Measurements from ENCODE around the gene RGL2. TPM values are rescaled to one million over a fixed set of nuclear protein-coding genes. Genes with fewer than 3 reads are reported as not detected.

The RGL2 gene
- total and polyA plus RNA-seq, 10 of the 15 experiments (the other 5 are each of a cell fraction or from before 2014, with no cell fraction given): 0.84 to 21.2 (median 6.8) TPM

DNA sequence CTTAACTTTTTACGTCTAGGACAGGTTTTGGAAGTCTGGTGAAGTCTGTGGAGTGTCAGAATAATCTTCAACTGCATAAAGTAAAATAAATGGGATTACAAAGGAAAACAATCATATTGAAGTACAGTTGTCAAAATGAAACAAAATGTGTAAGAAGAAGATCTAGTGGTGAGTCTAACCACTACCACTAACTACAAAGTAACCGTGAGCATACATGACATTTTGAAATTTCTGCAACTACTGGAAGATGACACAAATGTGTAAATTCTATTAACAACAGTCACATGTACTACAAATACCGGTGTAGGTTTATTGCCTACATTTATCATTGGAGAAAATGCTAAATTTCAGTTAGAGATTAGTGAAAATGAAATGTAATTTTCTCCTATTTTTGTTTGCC is 56.8 kb downstream of the RGL2 start:
- no peaks in the 10 kb centered on the region for H4K20me1 ChIP-seq (ENCODE audit: control insufficient read depth, insufficient read depth)
- H3K9me3 ChIP-seq (replicated peaks; ENCODE audit: control insufficient read depth, insufficient read depth, low read length): no peaks in the 10 kb centered on the region
- DNase-seq (ENCODE audit: low read depth, low spot score): no peak
- SMC1A ChIA-PET (ENCODE audit: uncharacterized antibody, unreplicated experiment): no interaction called here
- H3K79me2 ChIP-seq (ENCODE audit: control insufficient read depth, insufficient read depth, low read length): no peaks in the 10 kb centered on the region
- H2AFZ ChIP-seq (ENCODE audit: control insufficient read depth, low read depth, low read length): no peak overlapping the region
- H3K4me2 ChIP-seq (ENCODE audit: control insufficient read depth, insufficient read depth): no peak overlapping the region
- H3K4me1 ChIP-seq (ENCODE audit: control insufficient read depth, insufficient read depth, low read length): no peaks in the 10 kb centered on the region
- peak; percentile 65 for ATAC-seq
- RAD21 ChIA-PET (ENCODE audit: unreplicated experiment): no interaction called here
- H3K4me3 ChIP-seq: no peak overlapping the region
- peak; percentile 92 for FAIRE-seq
- no peaks in the 10 kb centered on the region; a peak in 1 of 4 replicates for H3K27me3 ChIP-seq (replicated peaks in 1 of 2; ENCODE audit: control insufficient read depth in 2 of 2, insufficient read depth in 2 of 2, low read length in 1 of 2)
- CTCF ChIA-PET: no interaction called here
- intact Hi-C loops (cut with micrococcal nuclease; ENCODE audit: unreplicated experiment): no loop called here
- POLR2A ChIA-PET: no interaction called here
- no peak overlapping the region for H3K9ac ChIP-seq (ENCODE audit: control insufficient read depth, insufficient read depth, low read length)
- H3K27ac ChIP-seq (ENCODE audit: control insufficient read depth, insufficient read depth): no peak overlapping the region
- WGBS (ENCODE audit: insufficient coverage, insufficient replicate concordance, low lambda C conversion rate, missing lambda C conversion rate): 3% methylated on average over 3 of the region's 3 CpGs
- H3K36me3 ChIP-seq (ENCODE audit: control insufficient read depth in 2 of 2, insufficient read depth in 2 of 2, low read length in 1 of 2): no peaks in the 10 kb centered on the region
- BruUV-seq (replicated peaks): no TSS peak
- TF ChIP-seq JUNB (IDR thresholded peaks at IDR 0.05): peak; percentile 38
- TF ChIP-seq BHLHE40 (IDR thresholded peaks at IDR 0.05; ENCODE audit: borderline replicate concordance in 1 of 2, low read depth in 2 of 2, low read length in 1 of 2): peak in 1 of 2 experiments; percentile 14; a peak in 1 of 4 replicates
- TF ChIP-seq, protein P1, sequence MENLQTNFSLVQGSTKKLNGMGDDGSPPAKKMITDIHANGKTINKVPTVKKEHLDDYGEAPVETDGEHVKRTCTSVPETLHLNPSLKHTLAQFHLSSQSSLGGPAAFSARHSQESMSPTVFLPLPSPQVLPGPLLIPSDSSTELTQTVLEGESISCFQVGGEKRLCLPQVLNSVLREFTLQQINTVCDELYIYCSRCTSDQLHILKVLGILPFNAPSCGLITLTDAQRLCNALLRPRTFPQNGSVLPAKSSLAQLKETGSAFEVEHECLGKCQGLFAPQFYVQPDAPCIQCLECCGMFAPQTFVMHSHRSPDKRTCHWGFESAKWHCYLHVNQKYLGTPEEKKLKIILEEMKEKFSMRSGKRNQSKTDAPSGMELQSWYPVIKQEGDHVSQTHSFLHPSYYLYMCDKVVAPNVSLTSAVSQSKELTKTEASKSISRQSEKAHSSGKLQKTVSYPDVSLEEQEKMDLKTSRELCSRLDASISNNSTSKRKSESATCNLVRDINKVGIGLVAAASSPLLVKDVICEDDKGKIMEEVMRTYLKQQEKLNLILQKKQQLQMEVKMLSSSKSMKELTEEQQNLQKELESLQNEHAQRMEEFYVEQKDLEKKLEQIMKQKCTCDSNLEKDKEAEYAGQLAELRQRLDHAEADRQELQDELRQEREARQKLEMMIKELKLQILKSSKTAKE (IDR thresholded peaks at IDR 0.05; ENCODE audit: low read depth, poor library complexity, severe bottlenecking): no peak
- no peak for TF ChIP-seq ESRRA (IDR thresholded peaks at IDR 0.05; ENCODE audit: low read length)
- no peak for TF ChIP-seq SMC3 (IDR thresholded peaks at IDR 0.05; ENCODE audit: borderline replicate concordance, low read length)
- no peak for TF ChIP-seq KLF5 (IDR thresholded peaks at IDR 0.05; ENCODE audit: partially characterized antibody)
- TF ChIP-seq NBN (IDR thresholded peaks at IDR 0.05): no peak
- TF ChIP-seq ZNF622 (IDR thresholded peaks at IDR 0.05): no peak
- TF ChIP-seq SIX5 (IDR thresholded peaks at IDR 0.05; ENCODE audit: low read depth, low read length, severe bottlenecking): no peak
- TF ChIP-seq CHD4 (IDR thresholded peaks at IDR 0.05): no peak
- no peak for TF ChIP-seq GABPA (IDR thresholded peaks at IDR 0.05; ENCODE audit: low read depth)
- TF ChIP-seq FOXK2 (IDR thresholded peaks at IDR 0.05): no peak
- TF ChIP-seq RUNX3 (IDR thresholded peaks at IDR 0.05; ENCODE audit: low read length): peak; percentile 39; the same call in 1 of the 2 replicates
- in situ Hi-C loops (cut with MboI): no loop called here

Small RNA genes lying within 50 kb of the gene (microRNA-seq; reads per million reads assigned to microRNA genes)
- not detected for gene MIR6834
- not detected for gene MIR6873

Other genes with a start within 250 kb of the RGL2 start
Only the 7 nearest of the 20 such genes appear.
- 6,753 and 7,288 TPM in 2 replicates for gene RPS18, start 26.9 kb downstream of the RGL2 start, total RNA-seq (2014; rRNA removed)
- gene RPS18, start 26.9 kb downstream of the RGL2 start, total RNA-seq (2014; rRNA removed; fragmentation: Illumina TruSeq; extraction: Trizol): 7,180 and 7,566 TPM in 2 replicates
- 5,526 and 5,774 TPM in 2 replicates for gene RPS18, start 26.9 kb downstream of the RGL2 start, total RNA-seq (2021)
- gene RPS18, start 26.9 kb downstream of the RGL2 start, polyA plus RNA-seq (2011; rRNA removed): 8,077 and 9,878 TPM in 2 replicates
- gene RPS18, start 26.9 kb downstream of the RGL2 start, polyA plus RNA-seq (2014; fragmentation: Illumina TruSeq; extraction: Trizol): 7,632 and 8,884 TPM in 2 replicates
- over 10,000 TPM; 17,270 to 20,828 TPM for gene RPS18, start 26.9 kb downstream of the RGL2 start, polyA plus RNA-seq (2014; fragmentation: Nextera tagmentation; extraction: Ambion mirVana)
- gene RPS18, start 26.9 kb downstream of the RGL2 start, polyA plus RNA-seq (2014; rRNA removed): 9,185 and 10,303 TPM in 2 replicates
- gene RPS18, start 26.9 kb downstream of the RGL2 start, polyA plus RNA-seq (2016; fragmentation: Nextera tagmentation; extraction: Ambion mirVana): 1,000 to 10,000 TPM; 4,228 to 4,318 TPM
- gene B3GALT4, start 21.8 kb downstream of the RGL2 start, total RNA-seq (2014; rRNA removed): 6.8 and 8.2 TPM in 2 replicates
- 2.8 and 2.9 TPM in 2 replicates for gene B3GALT4, start 21.8 kb downstream of the RGL2 start, total RNA-seq (2014; rRNA removed; fragmentation: Illumina TruSeq; extraction: Trizol)
- gene B3GALT4, start 21.8 kb downstream of the RGL2 start, total RNA-seq (2021): 6.2 and 6.5 TPM in 2 replicates
- gene B3GALT4, start 21.8 kb downstream of the RGL2 start, polyA plus RNA-seq (2011; rRNA removed): 1.0 and 1.8 TPM in 2 replicates
- 0.33 and 0.98 TPM in 2 replicates for gene B3GALT4, start 21.8 kb downstream of the RGL2 start, polyA plus RNA-seq (2014; fragmentation: Illumina TruSeq; extraction: Trizol)
- gene B3GALT4, start 21.8 kb downstream of the RGL2 start, polyA plus RNA-seq (2014; fragmentation: Nextera tagmentation; extraction: Ambion mirVana): under 1 TPM; 0.27 to 0.37 TPM
- gene B3GALT4, start 21.8 kb downstream of the RGL2 start, polyA plus RNA-seq (2014; rRNA removed): 4.6 and 5.1 TPM in 2 replicates
- 1 to 10 TPM; 2.4 to 3.8 TPM for gene B3GALT4, start 21.8 kb downstream of the RGL2 start, polyA plus RNA-seq (2016; fragmentation: Nextera tagmentation; extraction: Ambion mirVana)
- gene WDR46, start 9.7 kb downstream of the RGL2 start, total RNA-seq (2014; rRNA removed): 82.7 and 98.4 TPM in 2 replicates
- gene WDR46, start 9.7 kb downstream of the RGL2 start, total RNA-seq (2014; rRNA removed; fragmentation: Illumina TruSeq; extraction: Trizol): 93.9 and 98.0 TPM in 2 replicates
- 90.4 and 96.4 TPM in 2 replicates for gene WDR46, start 9.7 kb downstream of the RGL2 start, total RNA-seq (2021)
- 31.7 and 50.0 TPM in 2 replicates for gene WDR46, start 9.7 kb downstream of the RGL2 start, polyA plus RNA-seq (2011; rRNA removed)
- gene WDR46, start 9.7 kb downstream of the RGL2 start, polyA plus RNA-seq (2014; fragmentation: Illumina TruSeq; extraction: Trizol): 58.9 and 66.9 TPM in 2 replicates
- 10 to 100 TPM; 10.1 to 23.5 TPM for gene WDR46, start 9.7 kb downstream of the RGL2 start, polyA plus RNA-seq (2014; fragmentation: Nextera tagmentation; extraction: Ambion mirVana)
- 75.5 and 88.6 TPM in 2 replicates for gene WDR46, start 9.7 kb downstream of the RGL2 start, polyA plus RNA-seq (2014; rRNA removed)
- 100 to 1,000 TPM; 134 to 147 TPM for gene WDR46, start 9.7 kb downstream of the RGL2 start, polyA plus RNA-seq (2016; fragmentation: Nextera tagmentation; extraction: Ambion mirVana)
- 110 and 131 TPM in 2 replicates for gene PFDN6, start 9.3 kb downstream of the RGL2 start, total RNA-seq (2014; rRNA removed)
- 134 and 141 TPM in 2 replicates for gene PFDN6, start 9.3 kb downstream of the RGL2 start, total RNA-seq (2014; rRNA removed; fragmentation: Illumina TruSeq; extraction: Trizol)
- 87.8 and 91.8 TPM in 2 replicates for gene PFDN6, start 9.3 kb downstream of the RGL2 start, total RNA-seq (2021)
- gene PFDN6, start 9.3 kb downstream of the RGL2 start, polyA plus RNA-seq (2011; rRNA removed): 73.4 and 83.5 TPM in 2 replicates
- 168 and 182 TPM in 2 replicates for gene PFDN6, start 9.3 kb downstream of the RGL2 start, polyA plus RNA-seq (2014; fragmentation: Illumina TruSeq; extraction: Trizol)
- gene PFDN6, start 9.3 kb downstream of the RGL2 start, polyA plus RNA-seq (2014; fragmentation: Nextera tagmentation; extraction: Ambion mirVana): 1 to 10 TPM; 3.1 to 5.7 TPM
- gene PFDN6, start 9.3 kb downstream of the RGL2 start, polyA plus RNA-seq (2014; rRNA removed): 164 and 165 TPM in 2 replicates
- gene PFDN6, start 9.3 kb downstream of the RGL2 start, polyA plus RNA-seq (2016; fragmentation: Nextera tagmentation; extraction: Ambion mirVana): 10 to 100 TPM; 27.7 to 35.7 TPM
- 107 and 118 TPM in 2 replicates for gene TAPBP, start 15.1 kb upstream of the RGL2 start, total RNA-seq (2014; rRNA removed)
- gene TAPBP, start 15.1 kb upstream of the RGL2 start, total RNA-seq (2014; rRNA removed; fragmentation: Illumina TruSeq; extraction: Trizol): 44.0 and 46.7 TPM in 2 replicates
- gene TAPBP, start 15.1 kb upstream of the RGL2 start, total RNA-seq (2021): 210 and 219 TPM in 2 replicates
- gene TAPBP, start 15.1 kb upstream of the RGL2 start, polyA plus RNA-seq (2011; rRNA removed): 20.7 and 40.7 TPM in 2 replicates
- gene TAPBP, start 15.1 kb upstream of the RGL2 start, polyA plus RNA-seq (2014; fragmentation: Illumina TruSeq; extraction: Trizol): 35.4 and 49.4 TPM in 2 replicates
- 10 to 100 TPM; 14.6 to 30.0 TPM for gene TAPBP, start 15.1 kb upstream of the RGL2 start, polyA plus RNA-seq (2014; fragmentation: Nextera tagmentation; extraction: Ambion mirVana)
- 108 and 138 TPM in 2 replicates for gene TAPBP, start 15.1 kb upstream of the RGL2 start, polyA plus RNA-seq (2014; rRNA removed)
- gene TAPBP, start 15.1 kb upstream of the RGL2 start, polyA plus RNA-seq (2016; fragmentation: Nextera tagmentation; extraction: Ambion mirVana): 100 to 1,000 TPM; 107 TPM
- gene ZBTB22, start 18.8 kb upstream of the RGL2 start, total RNA-seq (2014; rRNA removed): 8.9 and 9.3 TPM in 2 replicates
- gene ZBTB22, start 18.8 kb upstream of the RGL2 start, total RNA-seq (2014; rRNA removed; fragmentation: Illumina TruSeq; extraction: Trizol): 5.9 and 6.2 TPM in 2 replicates
- gene ZBTB22, start 18.8 kb upstream of the RGL2 start, total RNA-seq (2021): 9.7 and 12.0 TPM in 2 replicates
- 3.2 and 5.1 TPM in 2 replicates for gene ZBTB22, start 18.8 kb upstream of the RGL2 start, polyA plus RNA-seq (2011; rRNA removed)
- 3.8 and 4.4 TPM in 2 replicates for gene ZBTB22, start 18.8 kb upstream of the RGL2 start, polyA plus RNA-seq (2014; fragmentation: Illumina TruSeq; extraction: Trizol)
- gene ZBTB22, start 18.8 kb upstream of the RGL2 start, polyA plus RNA-seq (2014; fragmentation: Nextera tagmentation; extraction: Ambion mirVana): under 1 TPM; 0.11 to 0.62 TPM
- gene ZBTB22, start 18.8 kb upstream of the RGL2 start, polyA plus RNA-seq (2014; rRNA removed): 9.8 and 9.9 TPM in 2 replicates
- 1 to 10 TPM; 4.1 to 4.5 TPM for gene ZBTB22, start 18.8 kb upstream of the RGL2 start, polyA plus RNA-seq (2016; fragmentation: Nextera tagmentation; extraction: Ambion mirVana)
- 57.0 and 65.9 TPM in 2 replicates for gene DAXX, start 24.0 kb upstream of the RGL2 start, total RNA-seq (2014; rRNA removed)
- gene DAXX, start 24.0 kb upstream of the RGL2 start, total RNA-seq (2014; rRNA removed; fragmentation: Illumina TruSeq; extraction: Trizol): 43.6 and 49.6 TPM in 2 replicates
- 55.8 and 57.6 TPM in 2 replicates for gene DAXX, start 24.0 kb upstream of the RGL2 start, total RNA-seq (2021)
- 13.0 and 24.2 TPM in 2 replicates for gene DAXX, start 24.0 kb upstream of the RGL2 start, polyA plus RNA-seq (2011; rRNA removed)
- 72.6 and 74.4 TPM in 2 replicates for gene DAXX, start 24.0 kb upstream of the RGL2 start, polyA plus RNA-seq (2014; fragmentation: Illumina TruSeq; extraction: Trizol)
- gene DAXX, start 24.0 kb upstream of the RGL2 start, polyA plus RNA-seq (2014; fragmentation: Nextera tagmentation; extraction: Ambion mirVana): 10 to 100 TPM; 30.3 to 56.8 TPM
- 40.2 and 56.0 TPM in 2 replicates for gene DAXX, start 24.0 kb upstream of the RGL2 start, polyA plus RNA-seq (2014; rRNA removed)
- 100 to 1,000 TPM in 1 of 2 experiments, 10 to 100 TPM in 1; 83.1 to 100 TPM for gene DAXX, start 24.0 kb upstream of the RGL2 start, polyA plus RNA-seq (2016; fragmentation: Nextera tagmentation; extraction: Ambion mirVana)